ENCODE results near the gene PCDHGA7.

DNA sequence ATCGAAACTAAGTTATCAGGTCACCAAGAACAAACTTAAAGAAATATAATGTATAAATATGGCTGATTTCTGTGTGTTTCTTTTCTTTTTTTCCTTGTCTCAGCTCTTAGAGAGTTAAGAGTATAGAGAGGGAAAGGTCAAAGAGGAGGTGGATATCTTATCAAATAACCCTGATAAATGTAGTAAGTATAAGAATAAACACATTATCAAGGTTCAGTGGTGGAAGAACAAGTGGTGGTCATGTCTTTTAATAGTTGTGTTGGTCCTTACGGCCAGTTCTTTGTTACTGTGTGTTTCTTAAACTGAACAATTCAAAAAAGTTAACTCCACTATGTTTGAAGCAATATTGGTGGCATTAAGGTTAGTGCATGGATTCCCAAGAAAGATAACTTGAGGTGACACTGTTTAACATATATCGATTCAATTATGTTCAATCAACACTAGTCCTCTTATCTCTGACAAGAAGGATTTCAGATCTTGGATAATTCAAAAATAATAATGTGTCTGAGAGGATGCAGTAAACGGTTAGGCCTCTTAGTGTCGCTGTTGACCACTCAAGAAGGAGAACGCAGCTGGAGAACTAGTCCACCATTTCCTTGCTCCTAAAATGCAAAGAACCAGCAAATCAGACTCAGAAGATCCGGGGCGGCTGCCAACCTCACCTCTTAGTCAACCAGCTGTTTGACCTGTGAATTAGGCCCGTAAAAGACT, 39.1 kb upstream of the PCDHGA7 start, which contains the start of gene PCDHGA3:
- TF ChIP-seq, protein P1, sequence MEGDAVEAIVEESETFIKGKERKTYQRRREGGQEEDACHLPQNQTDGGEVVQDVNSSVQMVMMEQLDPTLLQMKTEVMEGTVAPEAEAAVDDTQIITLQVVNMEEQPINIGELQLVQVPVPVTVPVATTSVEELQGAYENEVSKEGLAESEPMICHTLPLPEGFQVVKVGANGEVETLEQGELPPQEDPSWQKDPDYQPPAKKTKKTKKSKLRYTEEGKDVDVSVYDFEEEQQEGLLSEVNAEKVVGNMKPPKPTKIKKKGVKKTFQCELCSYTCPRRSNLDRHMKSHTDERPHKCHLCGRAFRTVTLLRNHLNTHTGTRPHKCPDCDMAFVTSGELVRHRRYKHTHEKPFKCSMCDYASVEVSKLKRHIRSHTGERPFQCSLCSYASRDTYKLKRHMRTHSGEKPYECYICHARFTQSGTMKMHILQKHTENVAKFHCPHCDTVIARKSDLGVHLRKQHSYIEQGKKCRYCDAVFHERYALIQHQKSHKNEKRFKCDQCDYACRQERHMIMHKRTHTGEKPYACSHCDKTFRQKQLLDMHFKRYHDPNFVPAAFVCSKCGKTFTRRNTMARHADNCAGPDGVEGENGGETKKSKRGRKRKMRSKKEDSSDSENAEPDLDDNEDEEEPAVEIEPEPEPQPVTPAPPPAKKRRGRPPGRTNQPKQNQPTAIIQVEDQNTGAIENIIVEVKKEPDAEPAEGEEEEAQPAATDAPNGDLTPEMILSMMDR (IDR thresholded peaks at IDR 0.05) = peak; percentile 45
- no peak for TF ChIP-seq EZH2phosphoT487 (IDR thresholded peaks at IDR 0.05)
- TF ChIP-seq EZH2 (IDR thresholded peaks at IDR 0.05) = no peak
